SK-N-SH treated with all-trans-retinoic acid at 6 μM for 48 hours (cell line): ENCODE results near the gene MYO15A.
A peak's percentile ranks its signal among the peaks of the same experiment; 100 is the strongest.

ENCODE experiments used
- ATAC-seq: fragments of 200-7000 bp; cut with Tn5 transposase; 3 replicates; pipeline ENCODE4 v1.9.1; 2020; ENCODE audit warnings: mild to moderate bottlenecking, moderate library complexity
- ARNTL ChIP-seq: fragments of 450-650 bp; formaldehyde crosslinking; IDR thresholded peaks from 2 replicates; pipeline ENCODE4 v1.5.0; 2020; ENCODE audit warnings: low read depth, mild to moderate bottlenecking, moderate library complexity, borderline replicate concordance
- BACH2 ChIP-seq: fragments of 250-450 bp; sonication (Bioruptor Pico); IDR thresholded peaks from 2 replicates; pipeline ENCODE4 v1.9.0; 2021; ENCODE audit warnings: mild to moderate bottlenecking, borderline replicate concordance
- CREB5 ChIP-seq: fragments of 250-450 bp; sonication (Bioruptor Pico); IDR thresholded peaks from 2 replicates; pipeline ENCODE4 v1.5.1; 2020; ENCODE audit warnings: low read depth, mild to moderate bottlenecking, moderate library complexity
- CSDC2 ChIP-seq: fragments of 250-450 bp; sonication (Bioruptor Pico); IDR thresholded peaks from 2 replicates; pipeline ENCODE4 v1.5.0; 2020; ENCODE audit warnings: mild to moderate bottlenecking, moderate library complexity
- ESRRG ChIP-seq: fragments of 250-450 bp; sonication (Bioruptor Pico); IDR thresholded peaks from 2 replicates; pipeline ENCODE4 v1.6.1; 2021; ENCODE audit warnings: mild to moderate bottlenecking
- GLIS3 ChIP-seq: fragments of 250-450 bp; sonication (Bioruptor Pico); IDR thresholded peaks from 2 replicates; pipeline ENCODE4 v1.5.0; 2020; ENCODE audit warnings: mild to moderate bottlenecking, moderate library complexity
- ISL1 ChIP-seq: fragments of 250-450 bp; sonication (Bioruptor Pico); IDR thresholded peaks from 2 replicates; pipeline ENCODE4 v2.1.2; 2022; ENCODE audit warnings: mild to moderate bottlenecking, moderate library complexity
- OSR1 ChIP-seq: fragments of 250-450 bp; sonication (Bioruptor Pico); IDR thresholded peaks from 2 replicates; pipeline ENCODE4 v1.8.0; 2022; ENCODE audit warnings: moderate library complexity, mild to moderate bottlenecking, inconsistent platforms
- PATZ1 ChIP-seq: fragments of 250-450 bp; sonication (Bioruptor Pico); IDR thresholded peaks from 2 replicates; pipeline ENCODE4 v1.8.0; 2020; ENCODE audit warnings: mild to moderate bottlenecking, moderate library complexity, borderline replicate concordance
- POU6F1 ChIP-seq: fragments of 250-450 bp; sonication (Bioruptor Pico); IDR thresholded peaks from 2 replicates; pipeline ENCODE4 v1.8.0; 2021; ENCODE audit warnings: low read depth, mild to moderate bottlenecking, moderate library complexity, borderline replicate concordance
- PPARA ChIP-seq: fragments of 250-450 bp; sonication (Bioruptor Pico); IDR thresholded peaks from 2 replicates; pipeline ENCODE4 v1.5.0; 2020; ENCODE audit warnings: mild to moderate bottlenecking, borderline replicate concordance
- RARB ChIP-seq: fragments of 250-450 bp; sonication (Bioruptor Pico); IDR thresholded peaks from 2 replicates; pipeline ENCODE4 v1.8.0; 2021; ENCODE audit warnings: mild to moderate bottlenecking, moderate library complexity
- SNAI2 ChIP-seq: fragments of 250-450 bp; sonication (Bioruptor Pico); IDR thresholded peaks from 2 replicates; pipeline ENCODE4 v1.5.0; 2020; ENCODE audit warnings: mild to moderate bottlenecking, moderate library complexity
- TCF4 ChIP-seq: fragments of 250-450 bp; sonication (Bioruptor Pico); IDR thresholded peaks from 2 replicates; pipeline ENCODE4 v1.8.0; 2021; ENCODE audit warnings: mild to moderate bottlenecking, moderate library complexity, borderline replicate concordance
- TSHZ2 ChIP-seq: fragments of 250-450 bp; sonication (Bioruptor Pico); IDR thresholded peaks from 2 replicates; pipeline ENCODE4 v1.5.0; 2020; ENCODE audit warnings: mild to moderate bottlenecking, moderate library complexity
- ZFP3 ChIP-seq: fragments of 250-450 bp; sonication (Bioruptor Pico); IDR thresholded peaks from 2 replicates; pipeline ENCODE4 v1.5.0; 2020; ENCODE audit warnings: mild to moderate bottlenecking, moderate library complexity
- ZFP30 ChIP-seq: fragments of 450-650 bp; formaldehyde crosslinking; IDR thresholded peaks from 2 replicates; pipeline ENCODE4 v1.5.0; 2022; ENCODE audit warnings: mild to moderate bottlenecking, moderate library complexity
- ZNF565 ChIP-seq: fragments of 450-650 bp; formaldehyde crosslinking; conservative IDR thresholded peaks from 2 replicates; pipeline ENCODE4 v1.5.0; 2020; ENCODE audit warnings: low read depth, mild to moderate bottlenecking, moderate library complexity
- ZNF70 ChIP-seq: fragments of 450-650 bp; formaldehyde crosslinking; IDR thresholded peaks from 2 replicates; pipeline ENCODE4 v1.5.0; 2020; ENCODE audit warnings: mild to moderate bottlenecking, moderate library complexity
- ZNF8 ChIP-seq: fragments of 450-650 bp; formaldehyde crosslinking; IDR thresholded peaks from 2 replicates; pipeline ENCODE4 v1.5.0; 2020; ENCODE audit warnings: mild to moderate bottlenecking, moderate library complexity

MYO15A gene

GRCh38 chr17:18181358-18181757 is 72.8 kb downstream of the MYO15A start:
- TF ChIP-seq RARB, result no peak
- no peak for TF ChIP-seq PPARA (CRISPR knock-in tag)
- no peak for TF ChIP-seq ZFP3
- TF ChIP-seq CSDC2 (CRISPR knock-in tag), result no peak
- no peak for TF ChIP-seq ZNF565
- TF ChIP-seq PATZ1 (CRISPR knock-in tag), result no peak
- no peak for TF ChIP-seq ISL1 (CRISPR knock-in tag)
- no peak for TF ChIP-seq ARNTL (CRISPR knock-in tag)
- TF ChIP-seq SNAI2 (CRISPR knock-in tag), result no peak
- no peak for TF ChIP-seq GLIS3 (CRISPR knock-in tag)
- no peak for TF ChIP-seq ZNF8 (CRISPR knock-in tag)
- TF ChIP-seq BACH2 (CRISPR knock-in tag), result no peak
- TF ChIP-seq ZNF70 (CRISPR knock-in tag), result no peak
- TF ChIP-seq OSR1 (CRISPR knock-in tag), result no peak
- TF ChIP-seq POU6F1 (CRISPR knock-in tag), result no peak
- no peak for TF ChIP-seq TSHZ2
- TF ChIP-seq, all 23 proteins: peak for 0
- ATAC-seq, result no peak

GRCh38 chr17:18182110-18182977 is 73.8 kb downstream of the MYO15A start:
- no peak for ATAC-seq
- TF ChIP-seq POU6F1 (CRISPR knock-in tag), result no peak
- TF ChIP-seq ZFP30 (CRISPR knock-in tag), result no peak
- TF ChIP-seq ESRRG (CRISPR knock-in tag), result no peak
- TF ChIP-seq SNAI2 (CRISPR knock-in tag), result no peak
- TF ChIP-seq ZNF8 (CRISPR knock-in tag), result no peak
- no peak for TF ChIP-seq ZNF565
- TF ChIP-seq CSDC2 (CRISPR knock-in tag), result no peak

- peak; percentile 53 for ATAC-seq
- TF ChIP-seq PPARA (CRISPR knock-in tag) (no peak), ZFP3 (no peak), PATZ1 (CRISPR knock-in tag) (peak; percentile 29; the same call in 1 of the 2 replicates), CREB5 (CRISPR knock-in tag) (no peak), TCF4 (CRISPR knock-in tag) (no peak)
- TF ChIP-seq, all 23 proteins: peak for 1
Measured at GRCh38 chr17:18182978-18183333, 74.4 kb downstream of the MYO15A start.
